Body of pancreas (tissue), 4 donors: Measurements from ENCODE around the gene PNRC2.

ENCODE experiments used
- CTCF ChIP-seq, 7 experiments: fragments of 450-650 bp in 4 of 7; fragments of 200-600 bp in 3 of 7; sonication (generic) in 3 of 7; IDR thresholded peaks; one replicate each; pipeline ENCODE4 v1.5.1; 2016 to 2019; ENCODE audit warnings: antibody characterized with exemption in 7 of 7
- POLR2A ChIP-seq, 3 donors: fragments of 450-650 bp; IDR thresholded peaks; one replicate each; pipeline ENCODE4 v1.6.1; 2016; ENCODE audit warnings: antibody characterized with exemption in 3 of 3, mild to moderate bottlenecking in 2 of 3

- TF ChIP-seq CTCF (IDR thresholded peaks at IDR 0.05) (no peak), POLR2A (IDR thresholded peaks at IDR 0.05) (no peak)
These were observed 37.2 kb upstream of the PNRC2 start for GRCh38 chr1:23922321-23922943.
